Activated naive CD8-positive, alpha-beta T cell treated with anti-CD3 and anti-CD28 coated beads for 36 hours (primary cell): ENCODE data around the gene NUP133. TPM values are rescaled to one million over a fixed set of nuclear protein-coding genes. Genes with fewer than 3 reads are reported as not detected.
A peak's percentile ranks its signal among the peaks of the same experiment; 100 is the strongest.
"Not testable (repeated sequence)": the region's sequence is repeated elsewhere in the genome, so short reads cannot be mapped to it uniquely, and the experiment has no call there.

Experiments
- DNase-seq: peaks from one replicate; pipeline ENCODE4 v3.0.0; 2021
- H3K27ac Mint-ChIP-seq: one replicate; pipeline ENCODE4 v1.8.0; 2022; ENCODE audit warnings: mild to moderate bottlenecking, moderate library complexity, mixed read lengths
- H3K27me3 Mint-ChIP-seq: one replicate; pipeline ENCODE4 v1.8.0; 2022; ENCODE audit warnings: mild to moderate bottlenecking, mixed read lengths
- H3K36me3 Mint-ChIP-seq: one replicate; pipeline ENCODE4 v1.8.0; 2021; ENCODE audit warnings: mild to moderate bottlenecking, mixed read lengths
- H3K4me1 Mint-ChIP-seq: one replicate; pipeline ENCODE4 v1.8.0; 2021; ENCODE audit warnings: mixed read lengths
- H3K4me3 Mint-ChIP-seq: one replicate; pipeline ENCODE4 v1.8.0; 2022; ENCODE audit warnings: mild to moderate bottlenecking, moderate library complexity, mixed read lengths
- H3K9me3 Mint-ChIP-seq: one replicate; pipeline ENCODE4 v1.8.0; 2022; ENCODE audit warnings: mixed read lengths
- total RNA-seq, 2 experiments: library from RNA; stranded (reverse); gene quantifications; one replicate each; pipeline ENCODE4 v1.2.3, GENCODE V29; 2021

The NUP133 gene
- total RNA-seq, 2 experiments from 2014 or later: 62.7 to 64.8 TPM

GRCh38 chr1:229479660-229480399 lies 28.3 kb downstream of the NUP133 start:
- DNase-seq: no peak
- H3K9me3 Mint-ChIP-seq: no peaks in the 10 kb centered on the region
- no peak overlapping the region for H3K4me3 Mint-ChIP-seq
- peaks cover 25% of the 10 kb centered on the region for H3K36me3 Mint-ChIP-seq
- no peaks in the 10 kb centered on the region for H3K27me3 Mint-ChIP-seq
- H3K4me1 Mint-ChIP-seq: peaks cover 5% of the 10 kb centered on the region
- H3K27ac Mint-ChIP-seq: peak overlapping the region; percentile 50

- Mint-ChIP-seq H3K27ac (no peak overlapping the region), H3K27me3 (no peaks in the 10 kb centered on the region), H3K4me3 (no peak overlapping the region), H3K9me3 (no peaks in the 10 kb centered on the region), H3K4me1 (peaks cover 5% of the 10 kb centered on the region), H3K36me3 (peaks cover 22% of the 10 kb centered on the region)
- DNase-seq: no peak
Measured at GRCh38 chr1:229478852-229479251, 29.3 kb downstream of the NUP133 start.

GRCh38 chr1:229475859-229476258 lies 32.3 kb downstream of the NUP133 start:
- H3K9me3 Mint-ChIP-seq, H3K4me3 Mint-ChIP-seq, DNase-seq, H3K27me3 Mint-ChIP-seq, H3K4me1 Mint-ChIP-seq, H3K27ac Mint-ChIP-seq: not testable (repeated sequence)
- H3K36me3 Mint-ChIP-seq: peaks cover 16% of the 10 kb centered on the region

- H3K4me3 Mint-ChIP-seq: no peak overlapping the region
- no peaks in the 10 kb centered on the region for H3K4me1 Mint-ChIP-seq
- no peaks in the 10 kb centered on the region for H3K27me3 Mint-ChIP-seq
- peaks cover 18% of the 10 kb centered on the region for H3K36me3 Mint-ChIP-seq
- no peak overlapping the region for H3K27ac Mint-ChIP-seq
- DNase-seq: no peak
- H3K9me3 Mint-ChIP-seq: no peaks in the 10 kb centered on the region
Measured at GRCh38 chr1:229474509-229474908, 33.6 kb downstream of the NUP133 start.

- Mint-ChIP-seq H3K27me3 (no peaks in the 10 kb centered on the region), H3K36me3 (peaks cover 15% of the 10 kb centered on the region), H3K27ac (no peak overlapping the region), H3K4me1 (no peaks in the 10 kb centered on the region), H3K4me3 (no peak overlapping the region), H3K9me3 (no peaks in the 10 kb centered on the region)
- DNase-seq: no peak
Measured at GRCh38 chr1:229471175-229471574, 37.0 kb downstream of the NUP133 start.

- H3K9me3 Mint-ChIP-seq: no peaks in the 10 kb centered on the region
- DNase-seq: no peak
- no peaks in the 10 kb centered on the region for H3K27me3 Mint-ChIP-seq
- peaks cover 13% of the 10 kb centered on the region for H3K36me3 Mint-ChIP-seq
- H3K4me3 Mint-ChIP-seq: no peak overlapping the region
- H3K4me1 Mint-ChIP-seq: no peaks in the 10 kb centered on the region
- no peak overlapping the region for H3K27ac Mint-ChIP-seq
Measured at GRCh38 chr1:229470406-229471043, 37.6 kb downstream of the NUP133 start.

- H3K9me3 Mint-ChIP-seq: no peaks in the 10 kb centered on the region
Measured at GRCh38 chr1:229466887-229467286, 41.3 kb downstream of the NUP133 start.

GRCh38 chr1:229464672-229465071 lies 43.5 kb downstream of the NUP133 start:
- Mint-ChIP-seq H3K27ac (no peak overlapping the region), H3K4me1 (no peaks in the 10 kb centered on the region), H3K36me3 (peaks cover 31% of the 10 kb centered on the region), H3K4me3 (no peak overlapping the region), H3K9me3 (no peaks in the 10 kb centered on the region), H3K27me3 (no peaks in the 10 kb centered on the region)
- DNase-seq: no peak

More at GRCh38 chr1:229466887-229467286, 41.3 kb downstream of the NUP133 start:
- H3K36me3 Mint-ChIP-seq: peaks cover 27% of the 10 kb centered on the region
- H3K4me1 Mint-ChIP-seq: no peaks in the 10 kb centered on the region
- H3K27ac Mint-ChIP-seq: no peak overlapping the region
- H3K27me3 Mint-ChIP-seq: no peaks in the 10 kb centered on the region
- no peak overlapping the region for H3K4me3 Mint-ChIP-seq
- DNase-seq: no peak

- Mint-ChIP-seq H3K4me1 (peaks cover 3% of the 10 kb centered on the region), H3K4me3 (no peak overlapping the region), H3K9me3 (no peaks in the 10 kb centered on the region), H3K36me3 (peaks cover 27% of the 10 kb centered on the region), H3K27ac (no peak overlapping the region), H3K27me3 (no peaks in the 10 kb centered on the region)
- no peak for DNase-seq
Measured at GRCh38 chr1:229461032-229461668, 47.0 kb downstream of the NUP133 start.

- Mint-ChIP-seq H3K4me1 (peaks cover 4% of the 10 kb centered on the region), H3K9me3 (no peaks in the 10 kb centered on the region), H3K36me3 (peaks cover 21% of the 10 kb centered on the region), H3K27ac (no peak overlapping the region), H3K27me3 (no peaks in the 10 kb centered on the region), H3K4me3 (no peak overlapping the region)
- DNase-seq: no peak
Measured at GRCh38 chr1:229459815-229460214, 48.3 kb downstream of the NUP133 start.

GRCh38 chr1:229457436-229457835 lies 50.7 kb downstream of the NUP133 start:
- H3K27ac Mint-ChIP-seq: no peak overlapping the region
- H3K27me3 Mint-ChIP-seq: no peaks in the 10 kb centered on the region
- H3K4me3 Mint-ChIP-seq: no peak overlapping the region
- no peaks in the 10 kb centered on the region for H3K9me3 Mint-ChIP-seq
- peaks cover 11% of the 10 kb centered on the region for H3K36me3 Mint-ChIP-seq
- peaks cover 4% of the 10 kb centered on the region for H3K4me1 Mint-ChIP-seq
- no peak for DNase-seq

GRCh38 chr1:229456016-229456415 lies 52.1 kb downstream of the NUP133 start:
- DNase-seq: no peak
- H3K36me3 Mint-ChIP-seq: peaks cover 9% of the 10 kb centered on the region
- H3K27me3 Mint-ChIP-seq: no peaks in the 10 kb centered on the region
- H3K27ac Mint-ChIP-seq: no peak overlapping the region
- H3K9me3 Mint-ChIP-seq: no peaks in the 10 kb centered on the region
- H3K4me3 Mint-ChIP-seq: no peak overlapping the region
- H3K4me1 Mint-ChIP-seq: peaks cover 4% of the 10 kb centered on the region

- no peak overlapping the region for H3K27ac Mint-ChIP-seq
- no peaks in the 10 kb centered on the region for H3K27me3 Mint-ChIP-seq
- no peak for DNase-seq
- no peak overlapping the region for H3K4me3 Mint-ChIP-seq
- no peaks in the 10 kb centered on the region for H3K9me3 Mint-ChIP-seq
- H3K36me3 Mint-ChIP-seq: peaks cover 5% of the 10 kb centered on the region
- H3K4me1 Mint-ChIP-seq: peaks cover 5% of the 10 kb centered on the region
Measured at GRCh38 chr1:229454056-229454455, 54.1 kb downstream of the NUP133 start.

- Mint-ChIP-seq H3K9me3 (no peaks in the 10 kb centered on the region), H3K27me3 (no peaks in the 10 kb centered on the region), H3K27ac (no peak overlapping the region), H3K4me1 (peaks cover 9% of the 10 kb centered on the region), H3K36me3 (peaks cover 5% of the 10 kb centered on the region), H3K4me3 (no peak overlapping the region)
- DNase-seq: no peak
Measured at GRCh38 chr1:229452956-229453801, 55.0 kb downstream of the NUP133 start.

- Mint-ChIP-seq H3K4me3 (no peak overlapping the region), H3K9me3 (no peaks in the 10 kb centered on the region), H3K27me3 (no peaks in the 10 kb centered on the region), H3K27ac (no peak overlapping the region), H3K36me3 (peaks cover 14% of the 10 kb centered on the region), H3K4me1 (peaks cover 6% of the 10 kb centered on the region)
- DNase-seq: no peak
Measured at GRCh38 chr1:229448845-229449244, 59.3 kb downstream of the NUP133 start.
